Ovary (tissue), 9 donors: Measurements from ENCODE around the gene PAPSS1. TPM values are rescaled to one million over a fixed set of nuclear protein-coding genes. Genes with fewer than 3 reads are reported as not detected.
"Not testable (repeated sequence)": the region's sequence is repeated elsewhere in the genome, so short reads cannot be mapped to it uniquely, and the experiment has no call there.

Source experiments
- DNase-seq, 5 donors: peaks; one replicate each; pipeline ENCODE4 v3.0.0-alpha.2; 2019 to 2020
- H3K27ac ChIP-seq, 2 donors: fragments of 200-600 bp; one replicate each; pipeline versions ENCODE4 v1.5.1 to v1.8.0; 2019 to 2022
- H3K27me3 ChIP-seq: fragments of 200-600 bp; one replicate; pipeline ENCODE4 v1.8.0; 2022
- H3K36me3 ChIP-seq: fragments of 200-600 bp; sonication (generic); one replicate; pipeline ENCODE4 v1.5.1; 2019
- H3K4me1 ChIP-seq: one replicate; pipeline ENCODE4 v1.8.1; 2013; ENCODE audit warnings: mild to moderate bottlenecking, moderate library complexity; ENCODE audit not compliant: insufficient read depth
- H3K4me3 ChIP-seq: fragments of 200-600 bp; sonication (generic); one replicate; pipeline ENCODE4 v1.5.1; 2017
- H3K9me3 ChIP-seq, 2 donors: fragments of 200-600 bp in 1 of 2; sonication (generic) in 1 of 2; one replicate each; pipeline versions ENCODE4 v1.5.1 to v1.8.1; 2013 to 2019; ENCODE audit warnings: mild to moderate bottlenecking in 1 of 2, moderate library complexity in 1 of 2
- EP300 ChIP-seq: sonication (generic); formaldehyde crosslinking; IDR thresholded peaks from one replicate; pipeline ENCODE4 v1.6.1; 2017; ENCODE audit warnings: antibody characterized with exemption
- POLR2A ChIP-seq: fragments of 450-650 bp; IDR thresholded peaks from one replicate; pipeline ENCODE4 v1.6.1; 2017; ENCODE audit warnings: antibody characterized with exemption, mild to moderate bottlenecking, moderate library complexity
- WGBS, 3 donors: extraction: QIAGEN DNeasy Blood & Tissue Kit in 1 of 3; methylation state at CpG; one replicate each; pipeline versions ENCODE4 v1.1.5 to v1.1.7; 2013 to 2017; 5-methylcytosine and 5-hydroxymethylcytosine counted together
- intact Hi-C, 4 donors: fragments of 100-400 bp; cut with DNase I; formaldehyde crosslinking; loops; one replicate each; pipeline versions ENCODE4 v1.11.0 to v1.15.1; 2022 to 2023
- polyA plus RNA-seq, 2 donors: library from polyadenylated mRNA; stranded (reverse); fragments of 200-250 nt in 1 of 2; fragments of 350-450 nt in 1 of 2; fragmentation: Illumina TruSeq in 1 of 2; extraction: RNeasy Lipid Tissue Mini Kit (QIAGEN cat#74804) in 1 of 2; gene quantifications; one replicate each; pipeline ENCODE4 v1.2.3, GENCODE V29; 2013 to 2014
- total RNA-seq, 7 donors: library from RNA; depleted of rRNA in 2 of 7; stranded (reverse); fragments of >200 nt in 2 of 7; fragmentation: NEBNext Ultra II Directional in 3 of 7; extraction: Animal tissue kit (Norgen Biotek cat#: 25700) in 3 of 7; gene quantifications; one replicate each; pipeline versions ENCODE4 v1.1.0 to v1.2.4, GENCODE V29; 2016 to 2023
- TF ChIP-seq, protein P1 (sequence below), 3 donors: fragments of 450-650 bp in 2 of 3; fragments of 200-600 bp in 1 of 3; IDR thresholded peaks; one replicate each; pipeline versions ENCODE4 v1.5.1 to v1.8.0; 2016 to 2022; ENCODE audit warnings: antibody characterized with exemption in 3 of 3, mild to moderate bottlenecking in 1 of 3
- donor health status: DM: no; HTN: no; CAD: no; lungs with moderate emphysema.
- donor health status: DM: no; HTN: no; CAD: no.
- donor health status: Bipolar disorder and iron deficiency.
- donor health status: DM: yes; HTN: yes; CAD: no.
- donor health status: DM: no; HTN: no; CAD: no.
- donor health status: DM: yes; HTN: yes; CAD: no.

The PAPSS1 gene
- total and polyA plus RNA-seq, 9 donors, result 19.8 to 50.3 (median 28.0) TPM

DNA sequence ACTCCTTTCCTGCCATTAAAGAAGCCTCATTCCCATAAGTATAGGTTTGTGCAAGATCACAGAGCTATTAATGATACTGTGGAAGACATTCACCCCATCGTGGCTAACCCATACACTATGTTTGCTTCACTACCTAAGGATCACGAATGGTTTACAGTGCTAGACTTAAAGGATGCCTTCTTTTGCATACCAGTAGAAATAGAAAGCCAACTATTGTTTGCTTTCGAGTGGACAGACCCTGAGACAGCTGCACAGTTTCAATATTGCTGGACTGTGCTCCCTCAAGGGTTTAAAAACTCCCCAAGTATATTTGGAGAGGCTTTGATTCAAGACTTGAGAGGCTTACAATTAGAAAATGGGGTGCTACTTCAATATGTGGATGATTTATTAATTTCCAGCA lies 16.0 kb upstream of the PAPSS1 start:
- 43 to 62% (median 54%) methylated on average over 3 of the region's 3 CpGs for WGBS, 3 donors
- H3K9me3 ChIP-seq, result no peaks in the 10 kb centered on the region
- no peaks in the 10 kb centered on the region for H3K27me3 ChIP-seq
- H3K27ac ChIP-seq, result no peak overlapping the region
- TF ChIP-seq, protein P1, sequence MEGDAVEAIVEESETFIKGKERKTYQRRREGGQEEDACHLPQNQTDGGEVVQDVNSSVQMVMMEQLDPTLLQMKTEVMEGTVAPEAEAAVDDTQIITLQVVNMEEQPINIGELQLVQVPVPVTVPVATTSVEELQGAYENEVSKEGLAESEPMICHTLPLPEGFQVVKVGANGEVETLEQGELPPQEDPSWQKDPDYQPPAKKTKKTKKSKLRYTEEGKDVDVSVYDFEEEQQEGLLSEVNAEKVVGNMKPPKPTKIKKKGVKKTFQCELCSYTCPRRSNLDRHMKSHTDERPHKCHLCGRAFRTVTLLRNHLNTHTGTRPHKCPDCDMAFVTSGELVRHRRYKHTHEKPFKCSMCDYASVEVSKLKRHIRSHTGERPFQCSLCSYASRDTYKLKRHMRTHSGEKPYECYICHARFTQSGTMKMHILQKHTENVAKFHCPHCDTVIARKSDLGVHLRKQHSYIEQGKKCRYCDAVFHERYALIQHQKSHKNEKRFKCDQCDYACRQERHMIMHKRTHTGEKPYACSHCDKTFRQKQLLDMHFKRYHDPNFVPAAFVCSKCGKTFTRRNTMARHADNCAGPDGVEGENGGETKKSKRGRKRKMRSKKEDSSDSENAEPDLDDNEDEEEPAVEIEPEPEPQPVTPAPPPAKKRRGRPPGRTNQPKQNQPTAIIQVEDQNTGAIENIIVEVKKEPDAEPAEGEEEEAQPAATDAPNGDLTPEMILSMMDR (IDR thresholded peaks at IDR 0.05), result no peak
- TF ChIP-seq EP300 (no peak), POLR2A (no peak)
- intact Hi-C loops, result no loop called here
- H3K36me3 ChIP-seq, result no peaks in the 10 kb centered on the region
- no peak overlapping the region for H3K4me3 ChIP-seq
- peaks cover 3% of the 10 kb centered on the region for H3K4me1 ChIP-seq
- DNase-seq, result no peak

- no peak overlapping the region for H3K4me3 ChIP-seq
- no peaks in the 10 kb centered on the region for H3K27me3 ChIP-seq
- WGBS, 3 donors, result 53 to 73% (median 62%) methylated on average over 3 of the region's 3 CpGs
- no peak for TF ChIP-seq POLR2A
- TF ChIP-seq EP300, result no peak
- TF ChIP-seq, protein P1 (IDR thresholded peaks at IDR 0.05), result no peak
- intact Hi-C loops, result no loop called here
- H3K4me1 ChIP-seq, result no peaks in the 10 kb centered on the region
- no peak for DNase-seq
- H3K27ac ChIP-seq, result no peak overlapping the region
- no peaks in the 10 kb centered on the region for H3K9me3 ChIP-seq
- H3K36me3 ChIP-seq, result no peaks in the 10 kb centered on the region
Observed at GRCh38 chr4:107734120-107734519, 14.1 kb upstream of the PAPSS1 start.

DNA sequence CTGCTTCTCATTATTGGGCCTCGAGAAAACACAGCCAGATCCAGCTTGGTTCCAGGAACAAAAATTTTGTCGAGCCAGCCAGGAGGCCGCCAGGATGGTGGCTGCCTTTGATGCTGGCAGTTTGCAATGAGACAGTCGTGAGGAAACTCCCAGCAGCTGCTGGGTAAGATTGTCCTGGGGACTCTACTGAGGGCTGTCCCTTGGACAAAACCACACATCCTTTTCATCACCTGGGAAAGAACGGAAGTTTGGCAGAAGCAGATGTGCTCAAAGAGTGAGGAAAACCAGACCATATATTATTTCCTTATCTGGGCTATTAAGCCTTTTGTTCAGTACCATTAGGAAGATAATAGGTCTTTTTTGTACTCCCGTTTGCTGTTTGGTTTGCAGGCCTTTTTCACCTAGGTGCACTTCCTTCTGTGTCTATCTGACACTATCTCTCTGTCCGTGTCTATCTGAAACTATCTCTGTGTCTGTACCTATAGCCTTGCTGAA lies 13.4 kb upstream of the PAPSS1 start:
- H3K4me3 ChIP-seq, result no peak overlapping the region
- no peaks in the 10 kb centered on the region for H3K27me3 ChIP-seq
- H3K27ac ChIP-seq, result no peak overlapping the region
- H3K9me3 ChIP-seq, result no peaks in the 10 kb centered on the region
- WGBS, 3 donors, result 42 to 56% (median 55%) methylated on average over 7 of the region's 7 CpGs
- H3K4me1 ChIP-seq, result no peaks in the 10 kb centered on the region
- TF ChIP-seq, protein P1 (IDR thresholded peaks at IDR 0.05), result no peak
- TF ChIP-seq EP300 (no peak), POLR2A (no peak)
- no peaks in the 10 kb centered on the region for H3K36me3 ChIP-seq
- no peak for DNase-seq
- intact Hi-C loops, result no loop called here

DNA sequence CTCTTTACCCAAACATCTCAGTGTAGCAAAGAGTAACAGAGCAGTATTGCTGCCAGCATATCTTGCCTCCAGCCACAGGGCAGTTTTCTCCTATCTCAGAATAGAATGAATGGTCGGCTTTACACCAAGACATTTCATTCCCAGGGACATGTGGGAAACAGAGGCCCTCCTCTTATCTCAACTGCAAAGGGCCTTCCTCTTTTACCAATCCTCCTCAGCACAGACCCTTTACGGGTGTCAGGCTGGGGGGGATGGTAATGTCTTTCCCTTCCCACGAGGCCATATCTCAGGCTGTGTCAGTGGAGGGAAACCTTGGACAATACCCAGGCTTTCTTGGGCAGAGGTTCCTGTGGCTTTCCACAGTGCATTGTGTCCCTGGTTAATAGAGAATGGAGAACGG lies 9.0 kb upstream of the PAPSS1 start:
- WGBS, 3 donors, result 32 to 40% (median 39%) methylated on average over 4 of the region's 4 CpGs

DNA sequence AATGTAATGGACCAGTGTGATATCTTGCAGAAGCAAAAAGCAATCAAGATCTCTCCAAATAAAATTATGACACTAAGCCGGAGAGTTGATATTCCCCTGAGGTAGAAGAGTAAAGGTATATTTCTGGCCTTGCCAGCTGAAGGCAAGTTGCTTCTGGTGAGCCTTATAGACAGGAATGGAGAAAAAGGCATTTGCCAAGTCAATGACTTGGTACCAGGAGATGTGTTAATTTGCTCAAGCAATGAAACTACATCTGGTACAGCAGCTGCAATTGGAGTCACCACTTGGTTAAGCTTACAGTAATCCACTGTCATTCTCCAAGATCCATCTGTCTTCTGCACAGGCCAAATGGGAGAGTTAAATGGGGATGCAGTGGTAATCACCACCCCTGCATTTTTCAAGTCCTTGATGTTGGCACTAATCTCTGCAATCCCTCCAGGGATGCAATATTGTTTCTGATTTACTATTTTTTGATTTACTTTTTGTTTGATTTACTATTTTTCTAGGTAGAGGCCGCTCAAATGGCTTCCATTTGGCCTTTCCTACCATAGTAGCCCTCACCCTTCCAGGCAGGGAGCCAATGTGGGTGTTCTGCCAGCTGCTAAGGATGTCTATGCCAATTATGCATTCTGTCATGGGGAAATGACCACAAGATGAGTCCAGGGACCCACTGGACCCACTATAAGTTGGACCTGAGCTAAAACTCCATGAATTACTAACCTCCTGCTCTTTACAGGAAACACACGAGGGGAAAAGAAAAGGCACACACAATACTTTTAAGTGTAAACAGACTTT lies 6.3 kb upstream of the PAPSS1 start:
- not testable (repeated sequence) for H3K4me1 ChIP-seq, H3K4me3 ChIP-seq, H3K36me3 ChIP-seq, H3K9me3 ChIP-seq, H3K27me3 ChIP-seq, H3K27ac ChIP-seq, DNase-seq
- 86 to 91% (median 88%) methylated on average over 3 of the region's 3 CpGs for WGBS, 3 donors
- intact Hi-C loops, result loop anchor here in 1 of 4 donors (10.0 kb wide), 1 partner anchor 928 kb away; the partner anchor contains the start of gene OSTC

More for the DNA sequence above, 9.0 kb upstream of the PAPSS1 start:
- not testable (repeated sequence) for H3K36me3 ChIP-seq, H3K9me3 ChIP-seq, DNase-seq, H3K27me3 ChIP-seq, H3K27ac ChIP-seq, H3K4me3 ChIP-seq, H3K4me1 ChIP-seq
- intact Hi-C loops, result loop anchor here in 1 of 4 donors (10.0 kb wide), 1 partner anchor 926 kb away; the partner anchor contains the start of gene OSTC
